HG03064 (cell line): ENCODE data around the gene FTO.
A peak's percentile ranks its signal among the peaks of the same experiment; 100 is the strongest.
"Not testable (repeated sequence)": the region's sequence is repeated elsewhere in the genome, so short reads cannot be mapped to it uniquely, and the experiment has no call there.

Experiments used
- ATAC-seq: cut with Tn5 transposase; IDR thresholded peaks from one replicate; pipeline ENCODE4 v1.9.1; 2021; ENCODE audit warnings: low read depth; ENCODE audit not compliant: unreplicated experiment

The FTO gene

DNA sequence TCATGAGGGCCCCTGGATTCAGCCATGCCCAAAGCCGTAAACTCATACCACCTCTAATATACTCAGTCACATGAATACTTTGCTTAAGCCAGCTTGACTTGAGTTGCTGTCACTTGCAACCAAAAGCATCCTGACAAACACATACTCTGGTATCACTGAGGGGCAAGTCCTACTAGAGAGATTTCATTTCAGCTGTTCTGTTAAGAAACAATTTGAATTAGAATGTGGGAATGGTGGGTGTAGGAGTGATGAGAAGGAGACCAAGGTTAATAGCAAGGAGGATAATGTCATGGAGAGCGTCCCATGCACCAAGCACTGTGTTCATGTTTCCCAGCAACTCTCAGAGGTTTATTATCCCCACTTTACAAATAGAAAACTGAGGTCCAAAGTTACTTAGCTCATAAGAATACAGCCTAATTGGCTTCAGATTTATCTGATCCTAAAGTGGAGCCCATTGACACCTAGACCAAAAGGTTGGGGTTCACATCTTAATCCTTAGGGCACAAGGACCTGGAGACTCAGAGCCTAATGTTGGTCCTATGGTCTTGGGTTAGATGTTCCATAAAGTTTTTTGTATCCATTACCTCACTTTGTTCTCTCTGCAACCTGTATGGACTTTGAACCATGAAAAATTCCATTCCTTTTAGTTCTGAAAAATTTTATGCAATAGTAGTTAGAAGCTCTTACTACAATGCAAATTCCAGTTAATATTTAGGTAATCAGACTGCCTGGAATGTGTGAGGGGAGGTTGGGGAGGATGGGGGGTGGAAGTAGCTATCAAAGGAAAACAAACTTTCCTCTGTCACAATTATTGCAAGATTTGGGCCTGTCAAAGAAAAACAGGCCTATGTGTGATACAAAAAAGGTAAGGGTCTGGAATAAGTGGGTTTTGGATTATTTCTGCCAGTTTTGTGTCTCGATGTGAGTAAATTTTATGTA lies 476.7 kb downstream of the FTO start:
- ATAC-seq, result no peak

DNA sequence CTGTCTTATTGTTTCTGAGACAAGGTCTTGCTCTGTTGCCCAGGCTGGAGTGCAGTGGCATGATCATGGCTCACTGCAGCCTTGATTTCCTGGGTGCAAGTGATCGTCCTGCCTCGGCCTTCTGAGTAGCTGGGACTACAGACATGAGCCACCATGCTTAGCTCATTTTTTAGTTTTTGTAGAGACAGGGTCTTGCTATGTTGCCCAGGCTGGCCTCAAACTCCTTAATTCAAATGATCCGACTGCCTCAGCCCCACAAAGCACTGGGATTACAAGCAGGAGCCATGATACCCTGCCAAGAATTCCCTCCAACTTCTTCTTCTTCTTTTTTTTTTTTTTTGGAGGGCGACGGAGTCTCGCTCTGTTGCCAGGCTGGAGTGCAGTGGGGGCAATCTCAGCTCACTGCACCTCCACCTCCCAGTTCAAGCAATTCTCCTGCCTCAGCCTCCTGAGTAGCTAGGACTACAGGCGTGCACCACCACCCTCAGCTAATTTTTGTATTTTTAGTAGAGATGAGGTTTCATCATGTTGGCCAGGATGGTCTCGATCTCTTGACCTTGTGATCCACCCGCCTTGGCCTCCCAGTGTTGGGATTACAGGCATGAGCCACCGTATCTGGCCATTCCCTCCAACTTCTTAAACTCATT lies 477.9 kb downstream of the FTO start:
- ATAC-seq, result not testable (repeated sequence)

- no peak for ATAC-seq
Observed at GRCh38 chr16:54185045-54185444, 481.1 kb downstream of the FTO start.

DNA sequence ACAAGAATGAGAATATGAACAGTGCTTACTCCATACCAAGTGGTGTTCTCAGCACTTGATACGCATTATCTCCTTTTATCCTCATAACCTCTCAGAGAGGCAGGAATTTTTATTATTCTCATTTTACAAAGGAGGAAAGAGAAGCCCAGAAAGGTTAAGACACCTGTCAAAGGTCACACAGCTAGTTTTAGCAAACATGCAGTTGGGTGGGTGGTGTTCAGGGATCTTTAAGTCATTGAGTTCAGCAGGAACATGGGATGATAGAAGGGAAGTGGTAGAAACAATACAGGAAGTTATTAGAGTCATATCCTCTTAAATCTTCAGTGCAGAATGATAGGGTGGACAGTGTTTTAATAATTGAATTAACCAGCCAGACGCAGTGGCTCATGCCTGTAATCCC lies 487.2 kb downstream of the FTO start:
- ATAC-seq, result no peak

DNA sequence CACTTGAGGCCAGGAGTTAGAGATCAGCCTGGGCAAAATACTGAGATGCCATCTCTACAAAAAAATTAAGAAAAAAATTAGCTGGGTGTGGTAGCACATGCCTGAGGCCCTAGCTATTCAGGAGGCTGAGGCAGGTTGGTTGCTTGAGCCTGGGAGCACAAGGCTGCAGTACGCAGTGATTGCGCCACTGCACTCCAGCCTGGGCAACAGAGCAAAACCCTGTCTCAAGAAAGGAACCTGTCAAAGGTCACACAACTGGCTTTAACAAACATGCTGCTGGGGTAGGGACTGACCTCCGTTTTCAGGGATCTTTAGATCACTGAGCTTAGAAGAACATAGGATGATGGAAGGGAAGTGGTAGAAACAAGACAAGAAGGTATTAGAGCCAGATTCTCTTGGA lies 487.6 kb downstream of the FTO start:
- no peak for ATAC-seq

- ATAC-seq, result no peak
Observed at GRCh38 chr16:54193013-54193664, 489.2 kb downstream of the FTO start.

DNA sequence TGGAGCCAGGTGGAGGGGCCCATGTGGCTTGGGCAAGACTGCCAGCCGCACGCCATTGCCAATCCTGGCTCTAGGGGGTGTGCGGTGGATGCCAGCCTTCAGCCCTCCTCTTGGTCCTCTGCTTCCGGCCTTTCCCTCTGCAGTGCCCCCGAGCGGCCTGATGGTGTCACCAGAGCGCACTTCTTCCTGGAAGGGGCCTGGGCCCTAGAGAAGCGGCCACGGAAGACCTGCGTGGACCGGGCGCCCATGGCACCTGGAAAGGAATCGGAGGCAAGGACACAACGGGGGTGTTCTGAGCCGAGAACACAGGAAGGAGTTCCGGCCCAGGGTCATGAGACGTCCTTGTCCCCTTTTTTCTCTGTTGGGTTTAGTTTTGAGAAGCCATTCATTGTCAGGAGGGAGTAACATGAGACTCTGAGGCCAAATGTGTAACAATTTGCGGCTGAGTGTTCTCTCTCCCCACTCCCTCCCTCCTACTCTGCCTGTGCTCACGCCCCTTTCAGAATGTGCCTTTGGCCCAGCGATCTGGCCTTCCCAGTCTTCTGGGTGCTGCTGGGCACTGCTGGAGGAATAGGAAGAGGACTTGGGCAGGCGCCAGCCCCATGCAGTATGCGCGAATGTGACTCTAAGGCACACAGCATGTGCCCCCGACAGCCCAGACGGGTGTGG lies 489.8 kb downstream of the FTO start:
- peak; percentile 93 for ATAC-seq

GRCh38 chr16:54194334-54194743 lies 490.4 kb downstream of the FTO start:
- ATAC-seq, result no peak

- ATAC-seq, result no peak
Observed at GRCh38 chr16:54197758-54198157, 493.8 kb downstream of the FTO start.

- no peak for ATAC-seq
Observed at GRCh38 chr16:54199487-54200160, 495.7 kb downstream of the FTO start.

DNA sequence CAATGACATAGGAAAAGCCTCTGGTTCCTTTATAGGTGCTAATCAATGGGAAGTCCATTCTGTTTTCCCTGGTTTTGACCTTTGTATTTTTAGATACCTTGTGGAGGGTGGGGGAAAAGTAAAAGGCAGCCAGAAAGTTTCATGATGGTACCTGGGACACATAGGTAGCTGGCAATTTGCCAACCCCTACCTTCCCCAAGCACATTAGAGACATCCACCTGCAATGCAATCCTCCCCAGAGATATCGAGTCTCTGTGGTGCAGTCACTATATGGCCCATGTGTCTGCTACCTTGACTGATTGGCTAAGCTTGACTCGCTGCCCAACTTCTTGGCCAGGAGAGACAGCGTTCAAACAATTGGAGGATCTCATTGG lies 496.2 kb downstream of the FTO start:
- ATAC-seq, result no peak

DNA sequence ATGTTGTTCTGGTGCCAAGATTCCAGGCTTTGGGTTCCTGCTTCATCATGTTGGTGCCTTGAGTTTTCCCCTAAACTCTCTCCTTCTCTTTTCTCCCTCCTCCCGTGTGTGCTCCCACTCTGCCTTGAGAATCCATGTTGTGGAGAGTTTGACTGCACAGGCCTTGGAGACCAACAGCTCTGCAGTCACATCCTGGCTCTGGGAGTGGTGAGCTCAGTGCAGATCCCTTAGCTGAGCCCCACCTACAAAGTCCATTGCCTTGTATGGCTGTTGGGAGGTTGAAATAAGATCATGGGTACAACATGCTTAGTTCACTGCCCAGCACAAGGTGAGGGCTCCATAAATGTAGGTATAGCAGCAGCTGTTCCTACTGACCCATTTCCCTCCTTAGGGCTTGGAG lies 496.8 kb downstream of the FTO start:
- no peak for ATAC-seq

- ATAC-seq, result no peak
Observed at GRCh38 chr16:54201200-54201599, 497.2 kb downstream of the FTO start.
